ENCODE results near the gene ADCK2. TPM values are rescaled to one million over a fixed set of nuclear protein-coding genes. Genes with fewer than 3 reads are reported as not detected.
A peak's percentile ranks its signal among the peaks of the same experiment; 100 is the strongest.
"Not testable (repeated sequence)": the region's sequence is repeated elsewhere in the genome, so short reads cannot be mapped to it uniquely, and the experiment has no call there.

ADCK2 gene
- total RNA-seq, 2 donors from 2014 or later, result 12.3 to 16.1 TPM

GRCh38 chr7:140669352-140669751 lies 3.4 kb upstream of the ADCK2 start:
- intact Hi-C loops (cut with DNase I), result no loop called here
- DNase-seq (ENCODE audit: low spot score), result no peak

- intact Hi-C loops (cut with DNase I), result not testable (repeated sequence)
- peak; percentile 64 for DNase-seq (ENCODE audit: low spot score)
Observed at GRCh38 chr7:140669862-140670261, 2.9 kb upstream of the ADCK2 start.

- intact Hi-C loops (cut with DNase I), result no loop called here
- peak; percentile 16 for DNase-seq (ENCODE audit: low spot score)
Observed at GRCh38 chr7:140670343-140670935, 2.3 kb upstream of the ADCK2 start.

GRCh38 chr7:140671966-140672365 lies 779 bp upstream of the ADCK2 start:
- intact Hi-C loops (cut with DNase I), result no loop called here
- DNase-seq (ENCODE audit: low spot score), result peak; percentile 53

GRCh38 chr7:140673063-140673773 lies 473 bp downstream of the ADCK2 start:
- DNase-seq (ENCODE audit: low spot score), result peak; percentile 83
- intact Hi-C loops (cut with DNase I), result no loop called here

- DNase-seq (ENCODE audit: low spot score), result no peak
- intact Hi-C loops (cut with DNase I), result no loop called here
Observed at GRCh38 chr7:140673774-140674155, 1.0 kb downstream of the ADCK2 start.

GRCh38 chr7:140674356-140674800 lies 1.6 kb downstream of the ADCK2 start:
- intact Hi-C loops (cut with DNase I), result no loop called here
- peak; percentile 64 for DNase-seq (ENCODE audit: low spot score)

- intact Hi-C loops (cut with DNase I), result no loop called here
- peak; percentile 62 for DNase-seq (ENCODE audit: low spot score)
Observed at GRCh38 chr7:140674899-140675701, 2.4 kb downstream of the ADCK2 start.

- DNase-seq (ENCODE audit: low spot score), result peak; percentile 43
- intact Hi-C loops (cut with DNase I), result no loop called here
Observed at GRCh38 chr7:140675726-140676125, 3.0 kb downstream of the ADCK2 start.

- intact Hi-C loops (cut with DNase I), result no loop called here
- DNase-seq (ENCODE audit: low spot score), result peak; percentile 9
Observed at GRCh38 chr7:140676306-140676705, 3.6 kb downstream of the ADCK2 start.

GRCh38 chr7:140676956-140677355 lies 4.2 kb downstream of the ADCK2 start:
- DNase-seq (ENCODE audit: low spot score), result peak; percentile 42
- intact Hi-C loops (cut with DNase I), result not testable (repeated sequence)

- intact Hi-C loops (cut with DNase I), result no loop called here
- peak; percentile 29 for DNase-seq (ENCODE audit: low spot score)
Observed at GRCh38 chr7:140677496-140677895, 4.8 kb downstream of the ADCK2 start.

- intact Hi-C loops (cut with DNase I), result no loop called here
- DNase-seq (ENCODE audit: low spot score), result peak; percentile 78
Observed at GRCh38 chr7:140678081-140678815, 5.5 kb downstream of the ADCK2 start.

GRCh38 chr7:140678816-140679130 lies 6.0 kb downstream of the ADCK2 start:
- intact Hi-C loops (cut with DNase I), result no loop called here
- peak; percentile 64 for DNase-seq (ENCODE audit: low spot score)

- peak; percentile 50 for DNase-seq (ENCODE audit: low spot score)
- intact Hi-C loops (cut with DNase I), result no loop called here
Observed at GRCh38 chr7:140679186-140679585, 6.4 kb downstream of the ADCK2 start.

- intact Hi-C loops (cut with DNase I), result no loop called here
- DNase-seq (ENCODE audit: low spot score), result no peak
Observed at GRCh38 chr7:140680886-140681285, 8.1 kb downstream of the ADCK2 start.

- DNase-seq (ENCODE audit: low spot score), result no peak
- intact Hi-C loops (cut with DNase I), result no loop called here
Observed at GRCh38 chr7:140681766-140682165, 9.0 kb downstream of the ADCK2 start.

GRCh38 chr7:140683657-140684056 lies 10.9 kb downstream of the ADCK2 start:
- intact Hi-C loops (cut with DNase I), result no loop called here
- DNase-seq (ENCODE audit: low spot score), result no peak

- no peak for DNase-seq (ENCODE audit: low spot score)
- intact Hi-C loops (cut with DNase I), result no loop called here
Observed at GRCh38 chr7:140684066-140684950, 11.6 kb downstream of the ADCK2 start.
